HG02981 (cell line): ENCODE measurements around the gene SRC.

Experiments
- ATAC-seq: cut with Tn5 transposase; IDR thresholded peaks from one replicate; pipeline ENCODE4 v1.9.1; 2021; ENCODE audit warnings: mild to moderate bottlenecking, moderate library complexity; ENCODE audit not compliant: unreplicated experiment

SRC gene

GRCh38 chr20:37345339-37346235 lies at the start of gene SRC:
TSS of gene SRC (plus strand) at chr20:37346140. CDS start at chr20:37384154, 38,014 bp downstream.
- no peak for ATAC-seq

- no peak for ATAC-seq
Observed at GRCh38 chr20:37296371-37296770, 49.6 kb upstream of the SRC start.

GRCh38 chr20:37297066-37297736 lies 48.7 kb upstream of the SRC start:
- no peak for ATAC-seq

- no peak for ATAC-seq
Observed at GRCh38 chr20:37298190-37298939, 47.6 kb upstream of the SRC start.

- no peak for ATAC-seq
Observed at GRCh38 chr20:37299718-37300528, 46.0 kb upstream of the SRC start.

- no peak for ATAC-seq
Observed at GRCh38 chr20:37301120-37301519, 44.8 kb upstream of the SRC start.

- no peak for ATAC-seq
Observed at GRCh38 chr20:37301558-37301957, 44.4 kb upstream of the SRC start.

- ATAC-seq: no peak
Observed at GRCh38 chr20:37302981-37303380, 43.0 kb upstream of the SRC start.

- no peak for ATAC-seq
Observed at GRCh38 chr20:37303637-37304036, 42.3 kb upstream of the SRC start.

- ATAC-seq: no peak
Observed at GRCh38 chr20:37305079-37305478, 40.9 kb upstream of the SRC start.

GRCh38 chr20:37305839-37306238 lies 40.1 kb upstream of the SRC start:
- no peak for ATAC-seq

GRCh38 chr20:37308086-37309050 lies 37.6 kb upstream of the SRC start:
- ATAC-seq: peak; percentile 93

GRCh38 chr20:37309290-37309689 lies 36.6 kb upstream of the SRC start:
- ATAC-seq: no peak

- no peak for ATAC-seq
Observed at GRCh38 chr20:37309936-37310590, 35.9 kb upstream of the SRC start.

GRCh38 chr20:37310951-37311350 lies 35.0 kb upstream of the SRC start:
- no peak for ATAC-seq

GRCh38 chr20:37311710-37312355 lies 34.1 kb upstream of the SRC start:
- no peak for ATAC-seq

GRCh38 chr20:37313546-37314091 lies 32.3 kb upstream of the SRC start:
- no peak for ATAC-seq

GRCh38 chr20:37314099-37314498 lies 31.8 kb upstream of the SRC start:
- ATAC-seq: no peak
